Suprapubic skin (tissue), 4 donors: Measurements from ENCODE around the gene ACSS1. TPM values are rescaled to one million over a fixed set of nuclear protein-coding genes. Genes with fewer than 3 reads are reported as not detected.

Source experiments
- DNase-seq, 2 donors: peaks; one replicate each; pipeline ENCODE4 v3.0.0-alpha.2; 2019; ENCODE audit warnings: low spot score in 2 of 2
- H3K27ac ChIP-seq: fragments of 200-600 bp; sonication (generic); one replicate; pipeline ENCODE4 v1.5.1; 2019
- H3K27me3 ChIP-seq: fragments of 200-600 bp; sonication (generic); one replicate; pipeline ENCODE4 v1.5.1; 2019
- H3K36me3 ChIP-seq: fragments of 200-600 bp; sonication (generic); one replicate; pipeline ENCODE4 v1.5.1; 2019
- H3K4me1 ChIP-seq: fragments of 200-600 bp; sonication (generic); one replicate; pipeline ENCODE4 v1.5.1; 2019
- H3K4me3 ChIP-seq: fragments of 200-600 bp; sonication (generic); one replicate; pipeline ENCODE4 v1.5.1; 2019; ENCODE audit warnings: mild to moderate bottlenecking
- H3K9me3 ChIP-seq: fragments of 200-600 bp; sonication (generic); one replicate; pipeline ENCODE4 v1.5.1; 2019
- CTCF ChIP-seq, 2 donors: fragments of 200-600 bp in 1 of 2; fragments of 450-650 bp in 1 of 2; sonication (generic) in 1 of 2; IDR thresholded peaks; one replicate each; pipeline ENCODE4 v1.5.1; 2016 to 2019; ENCODE audit warnings: antibody characterized with exemption in 2 of 2, mild to moderate bottlenecking in 1 of 2, moderate library complexity in 1 of 2
- EP300 ChIP-seq: sonication (generic); formaldehyde crosslinking; IDR thresholded peaks from one replicate; pipeline ENCODE4 v1.6.1; 2017; ENCODE audit warnings: antibody characterized with exemption
- POLR2A ChIP-seq, 2 donors: fragments of 450-650 bp; IDR thresholded peaks; one replicate each; pipeline ENCODE4 v1.6.1; 2017; ENCODE audit warnings: antibody characterized with exemption in 2 of 2, mild to moderate bottlenecking in 2 of 2, moderate library complexity in 2 of 2
- POLR2AphosphoS5 ChIP-seq, 3 donors: sonication (generic); formaldehyde crosslinking; IDR thresholded peaks; one replicate each; pipeline ENCODE4 v1.6.1; 2017; ENCODE audit warnings: antibody characterized with exemption in 3 of 3
- WGBS: methylation state at CpG from one replicate; pipeline ENCODE4 v1.1.5; 2018; 5-methylcytosine and 5-hydroxymethylcytosine counted together
- total RNA-seq, 4 donors: library from RNA; depleted of rRNA; stranded (reverse); fragments of >200 nt; gene quantifications; one replicate each; pipeline ENCODE4 v1.1.0, GENCODE V29; 2016

The ACSS1 gene
- total RNA-seq, 4 donors from 2014 or later, result 29.0 to 80.0 (median 47.6) TPM

- Histone ChIP-seq H3K27ac (no peak overlapping the region), H3K9me3 (no peaks in the 10 kb centered on the region), H3K27me3 (no peaks in the 10 kb centered on the region), H3K4me1 (no peaks in the 10 kb centered on the region), H3K4me3 (no peak overlapping the region), H3K36me3 (peaks cover 90% of the 10 kb centered on the region)
- WGBS, result 63% methylated on average over 9 of the region's 10 CpGs
- peak in 1 of 2 donors; percentile 29 for DNase-seq
- no peak for TF ChIP-seq EP300
- no peak for TF ChIP-seq POLR2AphosphoS5 (IDR thresholded peaks at IDR 0.05)
- no peak for TF ChIP-seq POLR2A (IDR thresholded peaks at IDR 0.05)
- no peak for TF ChIP-seq CTCF (IDR thresholded peaks at IDR 0.05)
Observed at GRCh38 chr20:25009218-25010145, 48.5 kb downstream of the ACSS1 start.

GRCh38 chr20:25008388-25009217, 49.3 kb downstream of the ACSS1 start:
- Histone ChIP-seq H3K4me1 (no peaks in the 10 kb centered on the region), H3K27me3 (no peaks in the 10 kb centered on the region), H3K36me3 (peaks cover 83% of the 10 kb centered on the region), H3K9me3 (no peaks in the 10 kb centered on the region), H3K4me3 (no peak overlapping the region), H3K27ac (no peak overlapping the region)
- WGBS, result 93% methylated on average over 5 of the region's 11 CpGs
- TF ChIP-seq CTCF (IDR thresholded peaks at IDR 0.05) (no peak), POLR2AphosphoS5 (IDR thresholded peaks at IDR 0.05) (no peak), EP300 (no peak), POLR2A (IDR thresholded peaks at IDR 0.05) (no peak)
- DNase-seq, result peak in 1 of 2 donors; percentile 47

- TF ChIP-seq POLR2A (IDR thresholded peaks at IDR 0.05), result no peak
- TF ChIP-seq POLR2AphosphoS5 (IDR thresholded peaks at IDR 0.05), result no peak
- no peak for TF ChIP-seq CTCF (IDR thresholded peaks at IDR 0.05)
- TF ChIP-seq EP300, result no peak
- Histone ChIP-seq H3K27me3 (no peaks in the 10 kb centered on the region), H3K4me3 (no peak overlapping the region), H3K36me3 (peaks cover 74% of the 10 kb centered on the region), H3K9me3 (no peaks in the 10 kb centered on the region), H3K4me1 (no peaks in the 10 kb centered on the region), H3K27ac (no peak overlapping the region)
- 93% methylated on average over 14 of the region's 22 CpGs for WGBS
- DNase-seq, result peak in 1 of 2 donors; percentile 77
Observed at GRCh38 chr20:25007491-25008305, 50.2 kb downstream of the ACSS1 start.

- H3K27ac ChIP-seq, result no peak overlapping the region
- peak in 1 of 2 donors; percentile 50 for DNase-seq
- H3K36me3 ChIP-seq, result peaks cover 63% of the 10 kb centered on the region
- 78% methylated on average over 10 of the region's 12 CpGs for WGBS
- no peaks in the 10 kb centered on the region for H3K4me1 ChIP-seq
- no peaks in the 10 kb centered on the region for H3K9me3 ChIP-seq
- no peaks in the 10 kb centered on the region for H3K27me3 ChIP-seq
- H3K4me3 ChIP-seq, result no peak overlapping the region
- TF ChIP-seq EP300, result no peak
- TF ChIP-seq POLR2AphosphoS5 (IDR thresholded peaks at IDR 0.05), result no peak
- TF ChIP-seq CTCF (IDR thresholded peaks at IDR 0.05), result no peak
- no peak for TF ChIP-seq POLR2A (IDR thresholded peaks at IDR 0.05)
Observed at GRCh38 chr20:25006431-25007167, 51.3 kb downstream of the ACSS1 start.
